MM.1S (cell line): ENCODE measurements around the gene PLA2G6.
"Not testable (repeated sequence)": the region's sequence is repeated elsewhere in the genome, so short reads cannot be mapped to it uniquely, and the experiment has no call there.

Experiments used
- DNase-seq: peaks from one replicate; pipeline ENCODE4 v3.0.0-alpha.2; 2015
- H2AFZ ChIP-seq: fragments of 300-600 bp; sonication (generic); 2 replicates; pipeline ENCODE4 v1.6.0; 2016; ENCODE audit warnings: antibody characterized with exemption, low read length
- H3F3A ChIP-seq: fragments of 300-600 bp; sonication (generic); 2 replicates; pipeline ENCODE4 v1.6.1; 2016; ENCODE audit warnings: mild to moderate bottlenecking, antibody characterized with exemption, low read length, moderate library complexity, mixed read lengths; ENCODE audit not compliant: insufficient read depth
- H3K27ac ChIP-seq: fragments of 300-600 bp; sonication (generic); 2 replicates; pipeline ENCODE4 v1.5.1; 2016; ENCODE audit warnings: mild to moderate bottlenecking, low read length
- H3K27me3 ChIP-seq: fragments of 300-600 bp; sonication (generic); replicated peaks from 2 replicates; pipeline ENCODE4 v1.6.0; 2016; ENCODE audit warnings: low read length; ENCODE audit not compliant: insufficient read depth
- H3K36me3 ChIP-seq: fragments of 300-600 bp; sonication (generic); replicated peaks from 2 replicates; pipeline ENCODE4 v1.6.1; 2016; ENCODE audit warnings: mild to moderate bottlenecking, low read length, mixed read lengths; ENCODE audit not compliant: insufficient read depth
- H3K4me1 ChIP-seq: fragments of 300-600 bp; sonication (generic); 2 replicates; pipeline ENCODE4 v1.6.1; 2016; ENCODE audit warnings: low read length, mixed read lengths
- H3K4me2 ChIP-seq: fragments of 300-600 bp; sonication (generic); 2 replicates; pipeline ENCODE4 v1.6.0; 2016; ENCODE audit warnings: low read depth, low read length
- H3K4me3 ChIP-seq: fragments of 300-600 bp; sonication (generic); 2 replicates; pipeline ENCODE4 v1.5.1; 2016; ENCODE audit warnings: low read length, mixed read lengths
- H3K79me2 ChIP-seq: fragments of 300-600 bp; sonication (generic); 2 replicates; pipeline ENCODE4 v1.6.1; 2016; ENCODE audit warnings: mixed run types, low read length, mixed read lengths
- H3K9ac ChIP-seq: fragments of 300-600 bp; sonication (generic); 2 replicates; pipeline ENCODE4 v1.6.1; 2016; ENCODE audit warnings: low read length, mixed read lengths
- H3K9me2 ChIP-seq: fragments of 300-600 bp; sonication (generic); replicated peaks from 2 replicates; pipeline ENCODE4 v1.6.1; 2016; ENCODE audit warnings: mild to moderate bottlenecking, low read length, mixed read lengths; ENCODE audit not compliant: insufficient read depth
- H3K9me3 ChIP-seq: fragments of 300-600 bp; sonication (generic); replicated peaks from 2 replicates; pipeline ENCODE4 v1.6.1; 2016; ENCODE audit warnings: mild to moderate bottlenecking, low read length, mixed read lengths; ENCODE audit not compliant: insufficient read depth
- H4K20me1 ChIP-seq: fragments of 300-600 bp; sonication (generic); 2 replicates; pipeline ENCODE4 v1.6.1; 2016; ENCODE audit warnings: mild to moderate bottlenecking, low read length, moderate library complexity, mixed read lengths; ENCODE audit not compliant: insufficient read depth
- CTCF ChIP-seq: fragments of 300-600 bp; sonication (generic); IDR thresholded peaks from 2 replicates; pipeline ENCODE4 v1.5.1; 2016; ENCODE audit warnings: antibody characterized with exemption, low read length, mixed read lengths
- EZH2 ChIP-seq: fragments of 300-600 bp; sonication (generic); optimal IDR thresholded peaks from 2 replicates; pipeline ENCODE3; 2017; ENCODE audit warnings: low read depth, mild to moderate bottlenecking, antibody characterized with exemption, low read length, mixed read lengths
- EZH2phosphoT487 ChIP-seq: fragments of 300-600 bp; sonication (generic); IDR thresholded peaks from 2 replicates; pipeline ENCODE4 v1.6.1; 2018; ENCODE audit warnings: antibody characterized with exemption, low read length

PLA2G6 gene

GRCh38 chr22:38148245-38148644, 33.4 kb downstream of the PLA2G6 start:
- Histone ChIP-seq H3K4me3 (no peak overlapping the region), H4K20me1 (no peaks in the 10 kb centered on the region), H3K79me2 (no peaks in the 10 kb centered on the region), H3K4me1 (no peaks in the 10 kb centered on the region), H3K27me3 (no peaks in the 10 kb centered on the region), H2AFZ (no peak overlapping the region), H3K4me2 (no peak overlapping the region), H3F3A (no peaks in the 10 kb centered on the region), H3K27ac (no peak overlapping the region), H3K9me3 (no peaks in the 10 kb centered on the region), H3K36me3 (no peaks in the 10 kb centered on the region), H3K9me2 (no peaks in the 10 kb centered on the region), H3K9ac (no peak overlapping the region)
- TF ChIP-seq EZH2: no peak
- TF ChIP-seq EZH2phosphoT487: no peak
- no peak for TF ChIP-seq CTCF
- DNase-seq: no peak

GRCh38 chr22:38146166-38146565, 35.5 kb downstream of the PLA2G6 start:
- H2AFZ ChIP-seq, DNase-seq, H3K36me3 ChIP-seq, H3K9me2 ChIP-seq, H3K4me2 ChIP-seq, H3K27ac ChIP-seq, H3K4me1 ChIP-seq, H3K9me3 ChIP-seq, H4K20me1 ChIP-seq, H3K4me3 ChIP-seq, H3K79me2 ChIP-seq, H3K9ac ChIP-seq, H3F3A ChIP-seq, H3K27me3 ChIP-seq: not testable (repeated sequence)

- Histone ChIP-seq H3K9me3 (no peaks in the 10 kb centered on the region), H3K9me2 (no peaks in the 10 kb centered on the region), H4K20me1 (no peaks in the 10 kb centered on the region), H3K27me3 (no peaks in the 10 kb centered on the region), H3K4me2 (no peak overlapping the region), H3F3A (no peaks in the 10 kb centered on the region), H3K79me2 (no peaks in the 10 kb centered on the region), H3K27ac (no peak overlapping the region), H2AFZ (no peak overlapping the region), H3K4me3 (no peak overlapping the region), H3K36me3 (no peaks in the 10 kb centered on the region), H3K9ac (no peak overlapping the region), H3K4me1 (no peaks in the 10 kb centered on the region)
- TF ChIP-seq EZH2phosphoT487 (no peak), EZH2 (no peak), CTCF (no peak)
- DNase-seq: no peak
These were observed 37.6 kb downstream of the PLA2G6 start for GRCh38 chr22:38144025-38144405.

GRCh38 chr22:38142606-38143005, 39.0 kb downstream of the PLA2G6 start:
- H3K27ac ChIP-seq: no peak overlapping the region
- no peaks in the 10 kb centered on the region for H3K79me2 ChIP-seq
- DNase-seq: no peak
- no peaks in the 10 kb centered on the region for H3K9me3 ChIP-seq
- no peaks in the 10 kb centered on the region for H3K27me3 ChIP-seq
- no peaks in the 10 kb centered on the region for H3F3A ChIP-seq
- no peak overlapping the region for H2AFZ ChIP-seq
- no peaks in the 10 kb centered on the region for H4K20me1 ChIP-seq
- H3K4me3 ChIP-seq: no peak overlapping the region
- H3K36me3 ChIP-seq: no peaks in the 10 kb centered on the region
- no peak overlapping the region for H3K9ac ChIP-seq
- TF ChIP-seq EZH2 (no peak), EZH2phosphoT487 (no peak), CTCF (no peak)
- no peak overlapping the region for H3K4me2 ChIP-seq
- H3K9me2 ChIP-seq: no peaks in the 10 kb centered on the region
- no peaks in the 10 kb centered on the region for H3K4me1 ChIP-seq
